A673 (cell line): ENCODE results near the gene HTD2.

Source experiments
- EZH2 ChIP-seq: fragments of 200-600 bp; sonication (generic); IDR thresholded peaks from 2 replicates; pipeline ENCODE4 v1.6.1; 2017; ENCODE audit warnings: borderline replicate concordance, low read depth, mild to moderate bottlenecking, mixed read lengths, antibody characterized with exemption, low read length; ENCODE audit not compliant: poor library complexity, severe bottlenecking
- TF ChIP-seq, protein P1 (sequence below): fragments of 300-800, 200-600 bp; sonication (generic); conservative IDR thresholded peaks from 2 replicates; pipeline ENCODE4 v1.5.1; 2017; ENCODE audit warnings: low read depth, mild to moderate bottlenecking, antibody characterized with exemption, low read length, moderate library complexity, mixed read lengths

- TF ChIP-seq, protein P1, sequence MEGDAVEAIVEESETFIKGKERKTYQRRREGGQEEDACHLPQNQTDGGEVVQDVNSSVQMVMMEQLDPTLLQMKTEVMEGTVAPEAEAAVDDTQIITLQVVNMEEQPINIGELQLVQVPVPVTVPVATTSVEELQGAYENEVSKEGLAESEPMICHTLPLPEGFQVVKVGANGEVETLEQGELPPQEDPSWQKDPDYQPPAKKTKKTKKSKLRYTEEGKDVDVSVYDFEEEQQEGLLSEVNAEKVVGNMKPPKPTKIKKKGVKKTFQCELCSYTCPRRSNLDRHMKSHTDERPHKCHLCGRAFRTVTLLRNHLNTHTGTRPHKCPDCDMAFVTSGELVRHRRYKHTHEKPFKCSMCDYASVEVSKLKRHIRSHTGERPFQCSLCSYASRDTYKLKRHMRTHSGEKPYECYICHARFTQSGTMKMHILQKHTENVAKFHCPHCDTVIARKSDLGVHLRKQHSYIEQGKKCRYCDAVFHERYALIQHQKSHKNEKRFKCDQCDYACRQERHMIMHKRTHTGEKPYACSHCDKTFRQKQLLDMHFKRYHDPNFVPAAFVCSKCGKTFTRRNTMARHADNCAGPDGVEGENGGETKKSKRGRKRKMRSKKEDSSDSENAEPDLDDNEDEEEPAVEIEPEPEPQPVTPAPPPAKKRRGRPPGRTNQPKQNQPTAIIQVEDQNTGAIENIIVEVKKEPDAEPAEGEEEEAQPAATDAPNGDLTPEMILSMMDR: no peak
- no peak for TF ChIP-seq EZH2
Observed at GRCh38 chr3:58337190-58337589, 30.9 kb downstream of the HTD2 start.
